NCI-H1092 (cell line): ENCODE data around the gene ADCK2.
"Not testable (repeated sequence)": the region's sequence is repeated elsewhere in the genome, so short reads cannot be mapped to it uniquely, and the experiment has no call there.

Source experiments
- DNase-seq: peaks from one replicate; lab custom pipeline; 2025; lab: John Stamatoyannopoulos, UW

The ADCK2 gene

GRCh38 chr7:140738280-140738679 is 65.5 kb downstream of the ADCK2 start:
- no peak for DNase-seq

GRCh38 chr7:140743255-140743654 is 70.5 kb downstream of the ADCK2 start:
- not testable (repeated sequence) for DNase-seq

DNA sequence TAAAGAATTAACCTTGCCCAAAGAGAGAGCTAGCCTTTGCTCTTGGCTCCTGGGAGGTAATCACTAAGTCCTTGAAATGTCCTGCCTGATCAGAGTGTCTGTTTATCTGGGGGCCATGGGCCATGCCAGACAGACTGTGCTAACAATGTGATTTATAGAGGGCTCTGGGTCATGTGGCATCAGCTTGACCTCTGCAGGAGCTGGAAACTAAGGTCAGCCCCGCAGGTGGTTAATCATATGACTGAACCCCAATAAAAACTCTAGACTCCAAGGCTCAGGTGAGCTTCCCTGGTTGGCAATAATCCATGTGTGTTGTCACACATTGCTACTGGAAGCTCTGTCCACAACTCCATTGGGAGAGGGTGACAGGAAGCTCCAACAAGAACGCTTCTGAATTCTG is 71.3 kb downstream of the ADCK2 start:
- no peak for DNase-seq
